ENCODE measurements around the gene HSD17B12. TPM values are rescaled to one million over a fixed set of nuclear protein-coding genes. Genes with fewer than 3 reads are reported as not detected.

Gene HSD17B12
- total RNA-seq, 1 donor from 2014 or later = 84.9 TPM

- Mint-ChIP-seq H3K36me3 (ENCODE audit: insufficient read depth) (no peaks in the 10 kb centered on the region), H3K27ac (no peak overlapping the region), H3K4me1 (ENCODE audit: low read depth) (no peaks in the 10 kb centered on the region), H3K27me3 (peaks cover 81% of the 10 kb centered on the region), H3K4me3 (ENCODE audit: low read depth) (no peak overlapping the region), H3K9me3 (ENCODE audit: low read depth) (no peaks in the 10 kb centered on the region)
- no peak for DNase-seq (ENCODE audit: low spot score, unreplicated experiment)
- TF ChIP-seq CTCF (IDR thresholded peaks at IDR 0.05; ENCODE audit: unreplicated experiment) = no peak
Measured at GRCh38 chr11:43872995-43873394, 192.5 kb downstream of the HSD17B12 start.

GRCh38 chr11:43874078-43874477 lies 193.5 kb downstream of the HSD17B12 start:
- no peaks in the 10 kb centered on the region for H3K4me1 Mint-ChIP-seq (ENCODE audit: low read depth)
- no peak overlapping the region for H3K27ac Mint-ChIP-seq
- TF ChIP-seq CTCF (IDR thresholded peaks at IDR 0.05; ENCODE audit: unreplicated experiment) = no peak
- no peaks in the 10 kb centered on the region for H3K9me3 Mint-ChIP-seq (ENCODE audit: low read depth)
- H3K36me3 Mint-ChIP-seq (ENCODE audit: insufficient read depth) = no peaks in the 10 kb centered on the region
- H3K27me3 Mint-ChIP-seq = peaks cover 85% of the 10 kb centered on the region
- DNase-seq (ENCODE audit: low spot score, unreplicated experiment) = no peak
- no peak overlapping the region for H3K4me3 Mint-ChIP-seq (ENCODE audit: low read depth)

GRCh38 chr11:43874738-43875137 lies 194.2 kb downstream of the HSD17B12 start:
- TF ChIP-seq CTCF (IDR thresholded peaks at IDR 0.05; ENCODE audit: unreplicated experiment) = no peak
- no peak overlapping the region for H3K27ac Mint-ChIP-seq
- no peaks in the 10 kb centered on the region for H3K36me3 Mint-ChIP-seq (ENCODE audit: insufficient read depth)
- H3K9me3 Mint-ChIP-seq (ENCODE audit: low read depth) = no peaks in the 10 kb centered on the region
- no peaks in the 10 kb centered on the region for H3K4me1 Mint-ChIP-seq (ENCODE audit: low read depth)
- peaks cover 85% of the 10 kb centered on the region for H3K27me3 Mint-ChIP-seq
- H3K4me3 Mint-ChIP-seq (ENCODE audit: low read depth) = no peak overlapping the region
- no peak for DNase-seq (ENCODE audit: low spot score, unreplicated experiment)

GRCh38 chr11:43879789-43880639 lies 199.5 kb downstream of the HSD17B12 start:
- peaks cover 48% of the 10 kb centered on the region for H3K27me3 Mint-ChIP-seq

More at GRCh38 chr11:43879789-43880639, 199.5 kb downstream of the HSD17B12 start:
- TF ChIP-seq CTCF (IDR thresholded peaks at IDR 0.05; ENCODE audit: unreplicated experiment) = no peak
- peaks cover 14% of the 10 kb centered on the region for H3K4me1 Mint-ChIP-seq (ENCODE audit: low read depth)
- peaks cover 5% of the 10 kb centered on the region for H3K36me3 Mint-ChIP-seq (ENCODE audit: insufficient read depth)
- peak overlapping the region; percentile 68 for H3K27ac Mint-ChIP-seq
- H3K4me3 Mint-ChIP-seq (ENCODE audit: low read depth) = peak overlapping the region; percentile 93
- DNase-seq (ENCODE audit: low spot score, unreplicated experiment) = no peak
- peaks cover 4% of the 10 kb centered on the region for H3K9me3 Mint-ChIP-seq (ENCODE audit: low read depth)

Data from progenitor cell of endocrine pancreas (in vitro differentiated cells).